ENCODE measurements around the gene ITIH5. TPM values are rescaled to one million over a fixed set of nuclear protein-coding genes. Genes with fewer than 3 reads are reported as not detected.

The ITIH5 gene
- total and polyA plus RNA-seq, 9 of the 15 experiments (the other 6 are each of a cell fraction or from before 2014, with no cell fraction given): 0.52 to 4.5 (median 2.6) TPM

GRCh38 chr10:7687228-7687907, 20.6 kb upstream of the ITIH5 start (continued):
- TF ChIP-seq MLLT1 (IDR thresholded peaks at IDR 0.05) (no peak), RB1 (IDR thresholded peaks at IDR 0.05; ENCODE audit: low read depth) (0 out of 2 replicates have a peak, but pooled peaks have one; percentile 16), CTBP1 (IDR thresholded peaks at IDR 0.05; ENCODE audit: borderline replicate concordance) (peak; percentile 60), E4F1 (CRISPR knock-in tag; IDR thresholded peaks at IDR 0.05; ENCODE audit: borderline replicate concordance) (no peak), ZNF699 (CRISPR knock-in tag; IDR thresholded peaks at IDR 0.05; ENCODE audit: insufficient replicate concordance) (no peak), HMG20B (CRISPR knock-in tag; IDR thresholded peaks at IDR 0.05) (no peak), MYC (IDR thresholded peaks at IDR 0.05; ENCODE audit: low read depth, low read length) (peak; percentile 43; the same call in 1 of the 2 replicates), MYC (CRISPR knock-in tag; IDR thresholded peaks at IDR 0.05; ENCODE audit: borderline replicate concordance, low read depth) (no peak), ZNF3 (CRISPR knock-in tag; IDR thresholded peaks at IDR 0.05) (no peak), SNIP1 (IDR thresholded peaks at IDR 0.05; ENCODE audit: low read depth) (no peak), CEBPG (CRISPR knock-in tag; IDR thresholded peaks at IDR 0.05) (peak; percentile 83; the same call in 1 of the 2 replicates), CEBPG (tag; conservative IDR thresholded peaks at IDR 0.05 in 1 of 2, IDR thresholded peaks at IDR 0.05 in 1 of 2) (peak; percentile 25 to 42; a peak in 2 of 4 replicates), HNRNPH1 (optimal IDR thresholded peaks at IDR 0.05; ENCODE audit: low read depth, low read length) (no peak), XRCC5 (IDR thresholded peaks at IDR 0.05; ENCODE audit: low read depth, low read length) (peak; percentile 64; the same call in 1 of the 2 replicates), ATF4 (CRISPR knock-in tag; IDR thresholded peaks at IDR 0.05) (peak; percentile 69; the same call in 1 of the 2 replicates), JUND (IDR thresholded peaks at IDR 0.05; ENCODE audit: borderline replicate concordance, low read depth, low read length) (peak; percentile 32; the same call in 1 of the 2 replicates), JUND (tag; IDR thresholded peaks at IDR 0.05; ENCODE audit: borderline replicate concordance, low read depth, low read length) (no peak), RAD21 (CRISPR knock-in tag; conservative IDR thresholded peaks at IDR 0.05 in 1 of 2, IDR thresholded peaks at IDR 0.05 in 1 of 2) (peak; percentile 88 to 92), PHF20 (IDR thresholded peaks at IDR 0.05; ENCODE audit: partially characterized antibody) (no peak), EP300 (IDR thresholded peaks at IDR 0.05; ENCODE audit: low read length) (peak; percentile 7; the same call in 1 of the 2 replicates), ELF1 (tag; IDR thresholded peaks at IDR 0.05) (peak; percentile 55), KLF16 (IDR thresholded peaks at IDR 0.05) (peak; percentile 57), ETV5 (CRISPR knock-in tag; IDR thresholded peaks at IDR 0.05; ENCODE audit: low read depth) (0 out of 2 replicates have a peak, but pooled peaks have one; percentile 21)
